H1 (cell line): Measurements from ENCODE around the gene PAX7. TPM values are rescaled to one million over a fixed set of nuclear protein-coding genes. Genes with fewer than 3 reads are reported as not detected.

Experiments
- CTCF ChIA-PET: fragments of 300-600 bp; sonication (Branson Sonifier 250); formaldehyde crosslinking; loops from one replicate; lab custom pipeline; 2021; ENCODE audit not compliant: partially characterized antibody; lab: Charles Lee
- POLR2A ChIA-PET: fragments of 300-600 bp; sonication (Branson Sonifier 250); formaldehyde crosslinking; loops from one replicate; lab custom pipeline; 2021; ENCODE audit warnings: inconsistent platforms; ENCODE audit not compliant: partially characterized antibody; lab: Charles Lee
- DNase-seq, 2 experiments: peaks; one replicate each; pipeline versions ENCODE4 v3.0.0 to v3.0.0-alpha.2; 2010 to 2022; ENCODE audit warnings: low spot score in 2 of 2, low read depth in 1 of 2, mixed read lengths in 1 of 2
- FAIRE-seq: peaks from 2 replicates; lab custom pipeline; 2011; peaks lifted over from hg19 to GRCh38; lab: Jason Lieb, UNC
- H2AFZ ChIP-seq: 2 replicates; pipeline ENCODE4 v1.8.1; 2012; ENCODE audit warnings: low read length, inconsistent platforms
- H2AK5ac ChIP-seq: 2 replicates; pipeline ENCODE4 v1.6.1; 2013; ENCODE audit warnings: low read depth, low read length
- H2BK120ac ChIP-seq: replicated peaks from 2 replicates; pipeline ENCODE3; 2013; ENCODE audit warnings: low read depth, low read length, inconsistent platforms
- H2BK12ac ChIP-seq: 2 replicates; pipeline ENCODE4 v1.6.1; 2013; ENCODE audit warnings: low read depth, low read length
- H2BK15ac ChIP-seq: 2 replicates; pipeline ENCODE4 v1.6.1; 2013; ENCODE audit warnings: low read length
- H2BK20ac ChIP-seq: 2 replicates; pipeline ENCODE4 v1.6.1; 2013; ENCODE audit warnings: low read length
- H2BK5ac ChIP-seq: 2 replicates; pipeline ENCODE4 v1.6.1; 2013; ENCODE audit warnings: low read depth, low read length
- H3K14ac ChIP-seq: 2 replicates; pipeline ENCODE4 v1.6.1; 2013; ENCODE audit warnings: inconsistent platforms; ENCODE audit not compliant: insufficient read length
- H3K18ac ChIP-seq: 2 replicates; pipeline ENCODE4 v1.6.1; 2013; ENCODE audit warnings: low read length; ENCODE audit errors: extremely low read depth
- H3K23ac ChIP-seq: 2 replicates; pipeline ENCODE4 v1.6.1; 2013; ENCODE audit warnings: inconsistent platforms; ENCODE audit not compliant: insufficient read length
- H3K23me2 ChIP-seq: 2 replicates; pipeline ENCODE4 v1.6.1; 2013; ENCODE audit warnings: low read depth, low read length
- H3K27ac ChIP-seq: 2 replicates; pipeline ENCODE4 v1.6.1; 2011; ENCODE audit warnings: low read depth, low read length, inconsistent platforms
- H3K27me3 ChIP-seq, 4 experiments: replicated peaks in 1 of 4; 1 replicate in 1 of 4; 2 replicates in 3 of 4; pipeline versions ENCODE4 v1.6.1 to v1.8.1; 2011 to 2013; ENCODE audit warnings: low read length in 3 of 4, mild to moderate bottlenecking in 3 of 4, inconsistent platforms in 2 of 4, mixed read lengths in 2 of 4, moderate library complexity in 1 of 4; ENCODE audit not compliant: control insufficient read depth in 3 of 4, insufficient read depth in 3 of 4; ENCODE audit errors: extremely low read depth in 1 of 4
- H3K36me3 ChIP-seq, 4 experiments: 2 replicates each; pipeline versions ENCODE4 v1.6.1 to v1.8.1; 2011 to 2013; ENCODE audit warnings: mild to moderate bottlenecking in 4 of 4, low read length in 3 of 4, moderate library complexity in 2 of 4, control low read depth in 1 of 4, inconsistent platforms in 1 of 4; ENCODE audit not compliant: insufficient read depth in 4 of 4, control insufficient read depth in 2 of 4
- H3K4ac ChIP-seq: replicated peaks from 2 replicates; pipeline ENCODE3; 2013; ENCODE audit warnings: low read length, low read depth, mixed read lengths, inconsistent platforms; ENCODE audit not compliant: insufficient read length
- H3K4me1 ChIP-seq, 4 experiments: replicated peaks in 1 of 4; 1 replicate in 1 of 4; 2 replicates in 3 of 4; pipeline versions ENCODE4 v1.6.1 to v1.8.1; 2011 to 2013; ENCODE audit warnings: low read length in 3 of 4, inconsistent platforms in 2 of 4, mixed read lengths in 1 of 4; ENCODE audit not compliant: insufficient read depth in 4 of 4, control insufficient read depth in 3 of 4
- H3K4me2 ChIP-seq, 2 experiments: 2 replicates each; pipeline versions ENCODE4 v1.6.1 to v1.8.1; 2011 to 2013; ENCODE audit warnings: low read depth in 2 of 2, low read length in 2 of 2, control low read depth in 1 of 2, inconsistent platforms in 1 of 2, mild to moderate bottlenecking in 1 of 2; ENCODE audit not compliant: insufficient read depth in 1 of 2
- H3K4me3 ChIP-seq, 4 experiments: fragments of 200-600, 300-600 bp in 1 of 4; sonication (generic), shearing (Covaris generic), sonication (Bioruptor Twin) in 1 of 4; 2 replicates each; pipeline versions ENCODE4 v1.5.1 to v1.8.1; 2011 to 2016; ENCODE audit warnings: low read length in 4 of 4, low read depth in 3 of 4, control low read depth in 2 of 4, inconsistent platforms in 2 of 4, mild to moderate bottlenecking in 2 of 4, mixed read lengths in 1 of 4, moderate library complexity in 1 of 4; ENCODE audit not compliant: insufficient read depth in 2 of 4; ENCODE audit errors: extremely low read depth in 1 of 4
- H3K56ac ChIP-seq: replicated peaks from 2 replicates; pipeline ENCODE3; 2013; ENCODE audit warnings: low read depth, mild to moderate bottlenecking, mixed read lengths, low read length, inconsistent platforms; ENCODE audit not compliant: insufficient read length
- H3K79me1 ChIP-seq: 2 replicates; pipeline ENCODE4 v1.6.1; 2013; ENCODE audit warnings: low read depth, low read length, control low read depth
- H3K79me2 ChIP-seq, 2 experiments: 2 replicates each; pipeline versions ENCODE4 v1.6.1 to v1.8.1; 2012 to 2013; ENCODE audit warnings: low read length in 2 of 2, mild to moderate bottlenecking in 2 of 2, inconsistent platforms in 1 of 2; ENCODE audit not compliant: insufficient read depth in 2 of 2, control insufficient read depth in 1 of 2
- H3K9ac ChIP-seq, 4 experiments: replicated peaks in 1 of 4; 1 replicate in 1 of 4; 2 replicates in 3 of 4; pipeline versions ENCODE4 v1.6.1 to v1.8.1; 2011 to 2013; ENCODE audit warnings: low read depth in 3 of 4, low read length in 3 of 4, control low read depth in 2 of 4, mild to moderate bottlenecking in 2 of 4, moderate library complexity in 2 of 4, inconsistent platforms in 1 of 4; ENCODE audit errors: extremely low read depth in 1 of 4
- H3K9me3 ChIP-seq, 2 experiments: 2 replicates each; pipeline versions ENCODE4 v1.6.1 to v1.8.1; 2012 to 2013; ENCODE audit warnings: mild to moderate bottlenecking in 2 of 2, moderate library complexity in 2 of 2, control low read depth in 1 of 2, inconsistent platforms in 1 of 2, low read depth in 1 of 2, low read length in 1 of 2, mixed read lengths in 1 of 2; ENCODE audit not compliant: insufficient read depth in 2 of 2
- H4K20me1 ChIP-seq, 2 experiments: replicated peaks in 1 of 2; 2 replicates each; pipeline versions ENCODE3 to v1.8.1; 2011 to 2013; ENCODE audit warnings: inconsistent platforms in 2 of 2, low read length in 2 of 2, mild to moderate bottlenecking in 1 of 2; ENCODE audit not compliant: insufficient read depth in 2 of 2, control insufficient read depth in 1 of 2
- H4K5ac ChIP-seq: 2 replicates; pipeline ENCODE4 v1.6.1; 2013; ENCODE audit warnings: low read length, low read depth, mixed read lengths, inconsistent platforms; ENCODE audit not compliant: insufficient read length
- H4K8ac ChIP-seq: 2 replicates; pipeline ENCODE4 v1.8.0; 2013; ENCODE audit warnings: mild to moderate bottlenecking, moderate library complexity, low read length, inconsistent platforms; ENCODE audit not compliant: insufficient read depth; ENCODE audit errors: extremely low read depth
- H4K91ac ChIP-seq: replicated peaks from 2 replicates; pipeline ENCODE3; 2013; ENCODE audit warnings: low read length, mixed read lengths, inconsistent platforms; ENCODE audit not compliant: insufficient read length
- ATF3 ChIP-seq: IDR thresholded peaks from 2 replicates; pipeline ENCODE4 v1.6.1; 2011; ENCODE audit warnings: low read depth, mild to moderate bottlenecking, low read length; ENCODE audit not compliant: insufficient read depth
- EP300 ChIP-seq, 2 experiments: IDR thresholded peaks; 1 replicate in 1 of 2; 2 replicates in 1 of 2; pipeline ENCODE4 v1.6.1; 2011 to 2012; ENCODE audit warnings: low read depth in 2 of 2, low read length in 2 of 2, mild to moderate bottlenecking in 2 of 2, borderline replicate concordance in 1 of 2, inconsistent platforms in 1 of 2, moderate library complexity in 1 of 2
- POLR2A ChIP-seq, 2 experiments: IDR thresholded peaks; 1 replicate in 1 of 2; 2 replicates in 1 of 2; pipeline ENCODE4 v1.6.1; 2011; ENCODE audit warnings: low read depth in 2 of 2, low read length in 2 of 2, mild to moderate bottlenecking in 2 of 2; ENCODE audit errors: control extremely low read depth in 1 of 2
- RXRA ChIP-seq: IDR thresholded peaks from 2 replicates; pipeline ENCODE4 v1.6.1; 2011; ENCODE audit warnings: low read depth, mild to moderate bottlenecking, low read length, moderate library complexity; ENCODE audit not compliant: insufficient read depth
- SIRT6 ChIP-seq: IDR thresholded peaks from one replicate; pipeline ENCODE4 v1.7.1; 2012; ENCODE audit warnings: low read length, inconsistent platforms
- WGBS, 2 experiments: shearing (Covaris generic) in 1 of 2; methylation state at CpG; one replicate each; pipeline versions ENCODE4 v1.1.6 to v1.1.7; 2013 to 2015; ENCODE audit warnings: low lambda C conversion rate in 2 of 2, mixed read lengths in 2 of 2, inconsistent platforms in 1 of 2, low coverage in 1 of 2, missing lambda C conversion rate in 1 of 2; ENCODE audit not compliant: insufficient replicate concordance in 2 of 2, insufficient coverage in 1 of 2, insufficient read length in 1 of 2; ENCODE audit errors: extremely low coverage in 1 of 2, missing lambda C conversion rate in 1 of 2; 5-methylcytosine and 5-hydroxymethylcytosine counted together
- polyA plus RNA-seq, 7 experiments: library from polyadenylated mRNA; depleted of rRNA in 3 of 7; stranded (reverse) in 5 of 7; unstranded in 2 of 7; fragments of >200 nt in 5 of 7; fragments of 200-250 nt in 2 of 7; gene quantifications; 1 replicate in 5 of 7; 2 replicates in 1 of 7; 4 replicates in 1 of 7; pipeline versions ENCODE4 v1.2.1 to v1.2.3, GENCODE V29; 2011 to 2013; ENCODE audit warnings: missing spikeins in 2 of 7, mixed read lengths in 2 of 7
- total RNA-seq: library from RNA; stranded (reverse); fragmentation: NEBNext Ultra II Directional; extraction: Animal tissue kit (Norgen Biotek cat#: 25700); gene quantifications from 2 replicates; pipeline ENCODE4 v1.2.1, GENCODE V29; 2021

PAX7 gene
- total and polyA plus RNA-seq, 2 of the 8 experiments (the other 6 are each of a cell fraction or from before 2014, with no cell fraction given), result not detected

GRCh38 chr1:18789246-18789645 lies 158.6 kb downstream of the PAX7 start:
- Histone ChIP-seq H2AK5ac (no peak overlapping the region), H2BK15ac (no peak overlapping the region), H3K9me3 (no peaks in the 10 kb centered on the region; a peak in 1 of 4 replicates), H3K79me1 (no peaks in the 10 kb centered on the region), H4K8ac (no peak overlapping the region), H3K4me1 (peaks cover 2 to 14% (median 7%) of the 10 kb centered on the region in 4 experiments), H2BK12ac (no peak overlapping the region), H3K79me2 (no peaks in the 10 kb centered on the region), H3K4me3 (no peak overlapping the region), H3K27ac (no peak overlapping the region), H2BK20ac (no peak overlapping the region), H3K9ac (no peak overlapping the region), H3K4ac (no peak overlapping the region), H4K5ac (no peak overlapping the region), H3K23me2 (no peaks in the 10 kb centered on the region; the same call in 1 of the 2 replicates), H3K4me2 (no peak overlapping the region), H3K18ac (no peak overlapping the region), H2AFZ (no peak overlapping the region), H3K36me3 (no peaks in the 10 kb centered on the region), H3K23ac (no peak overlapping the region), H3K14ac (no peak overlapping the region), H4K20me1 (no peaks in the 10 kb centered on the region), H2BK5ac (no peak overlapping the region), H2BK120ac (no peak overlapping the region), H3K56ac (no peak overlapping the region), H4K91ac (no peak overlapping the region), H3K27me3 (peaks cover 0 to under 1% (median 0%) of the 10 kb centered on the region in 4 experiments; a peak in 2 of 7 replicates)
- ChIA-PET CTCF (interaction anchor here (0.5 to 1.0 kb wide), 3 partner anchors 18 to 87 kb away, joined by 3 to 4 read pairs (median 3); no protein-coding TSS in a partner anchor), POLR2A (no interaction called here)
- TF ChIP-seq EP300 (IDR thresholded peaks at IDR 0.05; ENCODE audit: borderline replicate concordance in 1 of 2, low read depth in 2 of 2, low read length in 2 of 2), result no peak
- no peak for TF ChIP-seq ATF3
- TF ChIP-seq RXRA, result no peak
- TF ChIP-seq POLR2A (IDR thresholded peaks at IDR 0.05; ENCODE audit: control extremely low read depth in 1 of 2, low read depth in 2 of 2, low read length in 2 of 2), result no peak
- no peak for TF ChIP-seq SIRT6
- FAIRE-seq (no peak), DNase-seq (no peak)
- WGBS, 2 experiments, result 87% methylated on average over 4 of the region's 4 CpGs; no CpG with 5 or more reads in 1 of the 2 experiments
